ENCODE data around the gene JMJD4. TPM values are rescaled to one million over a fixed set of nuclear protein-coding genes. Genes with fewer than 3 reads are reported as not detected.

JMJD4 gene
- total RNA-seq, 1 donor from 2014 or later: 17.8 TPM

- Mint-ChIP-seq H3K27me3 (ENCODE audit: low read depth) (no peaks in the 10 kb centered on the region), H3K27ac (ENCODE audit: unreplicated experiment) (no peak overlapping the region), H3K4me1 (ENCODE audit: low read depth) (no peaks in the 10 kb centered on the region), H3K36me3 (ENCODE audit: low read depth) (peaks cover 4% of the 10 kb centered on the region), H3K9me3 (ENCODE audit: low read depth) (no peaks in the 10 kb centered on the region), H3K4me3 (ENCODE audit: unreplicated experiment) (no peak overlapping the region)
- peak; percentile 80 for DNase-seq (ENCODE audit: low spot score)
- TF ChIP-seq CTCF (IDR thresholded peaks at IDR 0.05): no peak
Measured at GRCh38 chr1:227742738-227743715, 7.9 kb upstream of the JMJD4 start.

- no peak overlapping the region for H3K27ac Mint-ChIP-seq (ENCODE audit: unreplicated experiment)
- H3K4me3 Mint-ChIP-seq (ENCODE audit: unreplicated experiment): no peak overlapping the region
- peaks cover 2% of the 10 kb centered on the region for H3K36me3 Mint-ChIP-seq (ENCODE audit: low read depth)
- no peaks in the 10 kb centered on the region for H3K27me3 Mint-ChIP-seq (ENCODE audit: low read depth)
- TF ChIP-seq CTCF (IDR thresholded peaks at IDR 0.05): no peak
- H3K4me1 Mint-ChIP-seq (ENCODE audit: low read depth): peaks cover 4% of the 10 kb centered on the region
- H3K9me3 Mint-ChIP-seq (ENCODE audit: low read depth): no peaks in the 10 kb centered on the region
- DNase-seq (ENCODE audit: low spot score): no peak
Measured at GRCh38 chr1:227741166-227741870, 6.2 kb upstream of the JMJD4 start.

- Mint-ChIP-seq H3K27ac (ENCODE audit: unreplicated experiment) (no peak overlapping the region), H3K36me3 (ENCODE audit: low read depth) (peaks cover 2% of the 10 kb centered on the region), H3K9me3 (ENCODE audit: low read depth) (no peaks in the 10 kb centered on the region), H3K4me3 (ENCODE audit: unreplicated experiment) (no peak overlapping the region), H3K27me3 (ENCODE audit: low read depth) (no peaks in the 10 kb centered on the region), H3K4me1 (ENCODE audit: low read depth) (peaks cover 12% of the 10 kb centered on the region)
- DNase-seq (ENCODE audit: low spot score): no peak
- TF ChIP-seq CTCF (IDR thresholded peaks at IDR 0.05): no peak
Measured at GRCh38 chr1:227740401-227740960, 5.4 kb upstream of the JMJD4 start.

- Mint-ChIP-seq H3K36me3 (ENCODE audit: low read depth) (peaks cover 2% of the 10 kb centered on the region), H3K4me3 (ENCODE audit: unreplicated experiment) (no peak overlapping the region), H3K27me3 (ENCODE audit: low read depth) (no peaks in the 10 kb centered on the region), H3K9me3 (ENCODE audit: low read depth) (no peaks in the 10 kb centered on the region), H3K4me1 (ENCODE audit: low read depth) (peaks cover 12% of the 10 kb centered on the region), H3K27ac (ENCODE audit: unreplicated experiment) (no peak overlapping the region)
- TF ChIP-seq CTCF (IDR thresholded peaks at IDR 0.05): no peak
- DNase-seq (ENCODE audit: low spot score): no peak
Measured at GRCh38 chr1:227739636-227740035, 4.5 kb upstream of the JMJD4 start.

- Mint-ChIP-seq H3K4me3 (ENCODE audit: unreplicated experiment) (no peak overlapping the region), H3K27ac (ENCODE audit: unreplicated experiment) (no peak overlapping the region)
- no peak for DNase-seq (ENCODE audit: low spot score)
Measured at GRCh38 chr1:227738820-227739219, 3.7 kb upstream of the JMJD4 start.

More at GRCh38 chr1:227738820-227739219, 3.7 kb upstream of the JMJD4 start:
- Mint-ChIP-seq H3K36me3 (ENCODE audit: low read depth) (peaks cover 2% of the 10 kb centered on the region), H3K27me3 (ENCODE audit: low read depth) (no peaks in the 10 kb centered on the region), H3K9me3 (ENCODE audit: low read depth) (no peaks in the 10 kb centered on the region), H3K4me1 (ENCODE audit: low read depth) (peaks cover 18% of the 10 kb centered on the region)
- no peak for TF ChIP-seq CTCF (IDR thresholded peaks at IDR 0.05)
